Retina (tissue), 1 donor: ENCODE results near the gene PIEZO1.

Source experiments
- DNase-seq: peaks from one replicate; pipeline ENCODE4 v3.0.0-alpha.2; 2016

PIEZO1 gene

DNA sequence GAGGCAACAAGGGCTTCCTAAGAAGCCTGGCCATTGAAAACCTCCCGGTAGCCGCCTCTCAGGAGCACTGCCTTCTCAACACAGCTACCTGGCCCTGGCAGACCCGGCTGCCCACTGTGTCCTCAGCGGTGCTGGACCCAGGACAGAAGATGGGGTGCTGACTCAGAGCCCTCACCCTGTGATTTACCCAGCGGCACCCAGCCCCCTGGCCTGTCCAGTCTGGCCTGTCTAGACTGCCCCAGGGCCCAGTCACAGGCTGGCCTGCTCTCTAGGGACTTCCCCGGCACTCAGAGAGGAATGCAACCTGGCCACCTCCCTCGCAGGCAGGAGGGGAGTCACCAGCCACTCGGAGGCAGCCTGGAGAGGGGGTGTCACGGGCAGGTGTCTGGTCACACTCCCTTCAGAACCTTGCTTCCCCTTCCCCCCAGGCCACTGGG, 20.1 kb downstream of the PIEZO1 start:
- DNase-seq: no peak

DNA sequence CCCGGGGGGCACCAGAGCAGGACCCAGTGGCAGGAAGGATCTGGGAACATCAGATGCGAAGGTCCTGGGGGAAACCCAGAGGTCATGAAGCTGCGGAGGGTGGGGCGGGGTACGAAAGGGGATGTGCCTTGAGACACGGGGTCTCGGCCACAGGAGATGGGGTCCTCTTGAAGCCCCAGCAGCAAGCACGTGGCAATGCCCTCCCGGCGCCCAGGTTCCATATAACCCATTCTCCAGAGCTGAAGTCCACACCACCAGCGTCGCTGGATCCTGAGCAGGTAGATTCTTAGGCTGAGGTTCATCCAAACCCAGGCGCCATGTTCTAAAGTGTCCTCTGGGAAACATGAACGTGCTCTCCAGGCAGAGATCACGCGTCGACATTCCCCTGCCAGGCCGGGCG, 20.9 kb downstream of the PIEZO1 start:
- DNase-seq: no peak

DNA sequence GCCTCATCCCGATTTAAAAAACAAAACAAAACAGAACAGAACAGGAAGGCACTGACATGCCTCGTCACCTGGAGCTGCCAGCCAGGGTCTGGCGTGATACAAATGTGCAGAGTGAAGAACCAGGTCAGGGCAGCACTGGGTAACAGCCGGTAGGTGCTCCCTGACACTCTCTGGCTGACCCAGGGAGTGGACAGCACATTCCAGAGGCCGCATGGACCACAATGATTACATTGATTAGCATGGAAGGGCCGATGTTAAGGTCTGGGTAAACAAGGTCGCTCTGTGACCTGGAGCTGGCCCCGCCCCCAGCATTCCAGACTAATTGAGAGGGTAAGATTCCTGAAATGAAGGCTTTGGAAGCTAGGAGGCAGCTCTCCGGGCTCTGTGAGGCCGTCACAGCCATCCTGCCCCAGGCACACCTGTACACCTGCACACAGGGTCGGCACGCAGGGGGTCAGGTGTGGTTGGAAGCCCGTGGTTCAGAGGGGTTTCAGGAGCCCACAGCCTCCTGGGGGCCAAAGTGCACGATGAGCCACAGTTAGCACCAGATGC, 21.4 kb downstream of the PIEZO1 start:
- DNase-seq: no peak

DNA sequence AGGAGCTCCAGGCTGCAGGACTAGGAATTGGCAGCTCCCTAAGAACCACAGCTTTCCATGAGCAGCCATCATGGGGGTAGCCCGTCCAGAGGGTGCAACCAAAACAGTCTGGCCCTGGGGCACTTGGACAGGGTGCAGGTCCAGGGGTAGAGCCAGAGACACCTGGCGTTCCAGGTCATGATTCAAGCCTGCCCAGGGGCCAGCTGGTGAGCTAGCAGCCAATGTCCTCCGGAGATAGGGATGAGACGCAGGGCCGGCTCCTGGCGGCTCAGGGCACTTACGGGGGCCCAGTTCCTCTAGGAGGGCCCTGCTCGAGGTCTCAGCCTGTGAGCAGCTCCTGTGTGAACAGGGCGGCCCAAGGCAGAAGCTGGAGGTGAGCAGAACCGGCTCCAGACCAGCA, 22.1 kb downstream of the PIEZO1 start:
- no peak for DNase-seq

DNA sequence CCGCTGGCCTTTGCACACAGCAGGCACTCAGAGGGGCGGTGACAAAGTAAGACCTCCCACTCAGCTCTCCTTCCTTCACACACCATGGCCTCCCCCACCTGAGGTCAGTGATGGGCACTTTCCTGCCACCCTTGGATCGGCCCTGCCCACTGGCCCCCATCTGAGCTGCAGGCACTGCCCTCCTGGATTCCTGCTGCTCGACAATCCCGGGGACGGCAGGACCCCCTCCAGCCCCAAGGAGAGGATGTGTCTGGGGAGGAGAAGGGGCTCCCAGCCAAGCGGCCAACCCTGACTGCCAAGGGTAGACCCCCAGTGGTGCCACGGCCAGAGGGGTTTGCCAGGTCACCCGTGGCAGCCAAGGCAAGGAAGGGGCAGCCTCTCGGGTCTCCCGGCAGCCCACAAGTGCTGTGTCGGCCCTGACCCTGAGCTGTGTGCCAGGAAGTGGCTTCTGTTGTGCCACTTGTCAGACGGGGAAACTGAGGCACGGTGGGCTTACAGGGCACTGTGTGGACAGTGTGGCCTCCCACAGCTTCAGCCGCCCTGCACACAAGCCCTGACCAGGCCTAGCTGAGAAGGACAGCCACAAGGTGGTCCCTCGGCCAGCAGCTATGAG, 22.7 kb downstream of the PIEZO1 start:
- DNase-seq: no peak

DNA sequence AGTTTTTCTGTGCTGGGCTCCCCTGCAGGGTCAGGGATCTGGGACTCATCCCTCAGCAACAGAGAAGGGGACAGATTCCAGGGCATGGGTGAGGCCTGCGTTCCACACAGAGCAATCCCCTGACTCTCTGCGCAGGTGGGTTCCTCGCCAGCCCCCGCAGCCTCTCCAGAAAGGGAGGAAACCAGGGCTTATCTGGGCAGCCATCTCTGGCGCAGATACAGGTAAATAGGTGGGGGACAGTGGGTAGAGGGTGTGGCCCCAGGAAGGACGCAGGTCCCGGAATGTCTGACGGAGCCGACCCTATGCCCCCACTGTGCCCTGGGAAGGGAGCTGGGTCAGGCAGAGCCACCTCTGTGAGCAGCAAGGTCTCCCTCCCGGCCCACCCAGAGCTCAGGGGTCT, 23.2 kb downstream of the PIEZO1 start:
- DNase-seq: no peak

DNA sequence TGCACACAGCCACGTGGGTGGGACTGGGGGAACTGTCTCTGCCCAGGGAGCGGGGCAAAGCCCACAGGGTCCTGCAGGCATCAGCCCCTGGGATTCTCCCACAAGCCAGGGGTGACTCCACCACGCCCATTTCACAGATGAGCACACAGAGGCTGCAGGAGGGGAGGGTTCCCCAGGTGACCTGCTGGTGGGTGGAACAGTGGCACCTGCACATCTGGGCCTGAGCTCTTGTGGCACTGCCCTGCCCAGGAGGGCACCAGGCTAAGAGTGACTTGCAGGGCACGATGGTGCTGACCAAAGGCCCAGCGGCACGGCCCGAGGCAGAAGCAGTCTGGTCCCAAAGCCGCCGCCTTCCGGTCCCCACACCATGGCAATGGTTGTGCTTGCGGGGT, 23.9 kb downstream of the PIEZO1 start:
- DNase-seq: no peak

DNA sequence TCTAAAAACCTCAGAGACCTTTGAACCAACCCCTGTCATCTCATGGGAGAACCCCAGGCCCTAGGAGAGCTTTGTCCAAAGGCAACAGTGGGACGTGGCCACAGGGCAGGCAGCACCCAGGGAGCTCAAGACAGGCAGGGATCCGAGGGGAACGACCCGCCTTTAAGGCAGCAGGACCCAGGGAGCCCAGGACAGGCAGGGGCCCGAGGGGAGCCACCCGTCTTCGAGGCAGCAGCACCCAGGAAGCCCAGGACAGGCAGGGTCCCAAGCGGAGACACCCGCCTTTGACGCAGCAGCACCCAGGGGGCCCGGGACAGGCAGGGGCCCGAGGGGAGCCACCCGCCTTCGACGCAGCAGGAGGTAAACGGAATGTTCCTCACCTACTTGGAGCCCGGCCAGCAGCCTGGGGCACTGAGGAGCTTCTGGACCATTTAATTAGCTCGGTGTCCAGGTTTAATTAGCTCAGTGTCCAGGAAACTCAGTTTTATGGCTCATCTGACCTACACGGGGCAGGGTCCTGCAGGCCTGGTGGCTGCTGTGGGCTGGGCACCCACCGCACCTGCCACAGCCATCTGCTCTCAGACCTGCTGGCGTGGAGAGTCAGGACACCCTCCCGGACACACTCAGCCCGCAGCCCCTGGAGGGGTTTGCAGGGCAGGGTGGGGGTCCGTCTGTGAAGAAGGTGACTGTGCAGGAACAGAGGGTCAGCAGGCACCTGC, 24.4 kb downstream of the PIEZO1 start:
- no peak for DNase-seq

DNA sequence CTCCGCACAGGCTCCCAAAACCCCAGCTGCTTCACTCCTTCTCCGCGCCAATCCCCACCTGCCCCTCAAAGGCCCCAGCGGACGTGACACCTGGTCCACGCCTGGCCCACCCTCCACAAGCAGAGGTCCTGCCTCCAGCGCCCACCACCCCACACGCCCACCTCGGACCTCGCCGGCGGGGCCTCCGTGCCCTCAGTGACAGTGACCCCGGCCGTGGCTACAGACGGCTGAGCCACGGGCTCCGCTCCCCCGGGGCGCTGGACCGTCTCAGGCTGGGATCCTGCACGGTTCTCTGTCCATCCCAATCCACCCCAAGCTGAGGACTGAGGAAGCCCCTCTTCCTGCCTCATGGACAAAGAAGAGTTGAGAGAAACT, 25.1 kb downstream of the PIEZO1 start:
- DNase-seq: no peak

DNA sequence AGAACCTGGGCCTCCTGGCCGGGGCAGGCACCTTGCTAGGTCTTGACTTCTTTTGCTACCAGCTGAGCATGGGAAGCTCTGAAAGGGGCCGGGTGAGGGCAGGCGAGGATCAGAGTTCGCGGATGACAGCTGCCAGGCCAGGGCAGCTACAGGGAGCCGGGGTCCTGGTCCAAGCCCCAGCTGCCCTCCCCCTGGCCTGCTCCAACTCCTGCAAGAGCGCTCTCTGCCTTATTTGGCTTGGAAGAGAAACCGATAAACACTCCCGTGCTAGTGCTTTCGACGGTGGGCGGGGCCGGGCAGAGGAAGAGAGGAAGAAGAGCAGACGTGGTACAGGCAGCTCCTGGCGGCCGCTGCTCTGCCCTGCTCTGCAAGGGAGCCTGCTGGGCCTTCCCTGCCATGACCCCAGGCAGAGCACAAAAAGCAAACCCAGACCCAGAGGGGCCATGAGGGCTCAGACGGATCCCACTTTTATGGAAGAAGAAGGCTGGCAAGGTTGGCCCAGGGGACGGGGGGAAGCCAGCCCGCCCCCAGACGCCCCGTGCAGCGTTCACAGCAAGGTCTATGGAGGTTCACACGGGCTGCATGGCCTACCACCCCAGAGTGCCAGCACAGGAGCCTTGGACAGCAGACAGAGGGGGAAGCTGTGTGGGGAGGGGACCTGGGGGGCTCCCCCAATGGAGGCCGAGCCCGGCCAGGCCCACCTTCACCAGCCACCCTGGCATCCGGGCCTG, 25.6 kb downstream of the PIEZO1 start:
- no peak for DNase-seq

DNA sequence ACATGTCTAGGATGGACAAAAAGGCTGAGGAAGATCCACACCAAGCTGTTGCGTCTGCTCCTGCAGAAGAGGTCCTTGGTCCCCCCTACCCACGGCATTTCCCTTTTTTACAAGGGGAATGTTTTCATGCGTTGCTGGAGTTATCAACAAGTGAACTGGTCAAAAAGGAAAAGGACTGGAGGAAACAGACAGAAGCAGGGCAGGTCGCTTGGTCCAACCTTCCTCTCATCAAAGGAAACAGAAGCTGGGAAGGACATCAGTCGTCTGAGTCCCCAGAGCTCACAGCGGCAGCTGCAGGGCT, 26.1 kb downstream of the PIEZO1 start:
- DNase-seq: no peak

DNA sequence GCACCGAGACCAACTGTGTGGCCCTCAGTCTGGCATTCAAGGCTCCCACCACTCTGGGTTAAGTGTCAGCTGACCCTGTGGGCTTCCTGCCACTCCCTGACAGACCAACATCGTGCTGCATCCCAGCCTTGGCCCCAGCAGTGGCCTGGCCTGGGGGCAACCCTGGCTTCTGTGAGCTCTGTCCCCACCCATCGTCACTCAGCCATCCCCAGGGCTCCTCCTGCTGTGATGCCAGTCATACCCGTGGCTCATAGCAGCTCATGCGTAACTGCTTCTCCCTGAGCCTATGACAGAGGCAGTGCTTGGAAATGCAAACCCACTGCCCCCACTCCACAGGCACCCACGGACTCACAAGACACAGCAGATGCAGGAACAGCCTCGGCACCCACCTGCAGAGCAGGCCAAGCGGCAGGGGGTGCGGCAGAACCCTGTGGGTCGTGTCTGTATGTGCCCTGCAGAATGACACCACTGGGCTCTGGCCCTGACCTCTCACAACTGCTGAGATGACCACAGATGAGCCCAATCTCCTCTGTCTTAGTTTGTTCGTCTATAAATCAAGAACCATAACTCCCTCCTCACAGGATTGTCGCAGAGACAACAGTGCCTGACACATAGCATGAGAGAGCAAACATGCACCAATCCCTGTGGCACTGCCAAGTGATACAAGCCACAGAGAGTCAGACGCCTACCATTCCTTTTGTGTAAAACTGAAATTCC, 26.6 kb downstream of the PIEZO1 start:
- DNase-seq: no peak

DNA sequence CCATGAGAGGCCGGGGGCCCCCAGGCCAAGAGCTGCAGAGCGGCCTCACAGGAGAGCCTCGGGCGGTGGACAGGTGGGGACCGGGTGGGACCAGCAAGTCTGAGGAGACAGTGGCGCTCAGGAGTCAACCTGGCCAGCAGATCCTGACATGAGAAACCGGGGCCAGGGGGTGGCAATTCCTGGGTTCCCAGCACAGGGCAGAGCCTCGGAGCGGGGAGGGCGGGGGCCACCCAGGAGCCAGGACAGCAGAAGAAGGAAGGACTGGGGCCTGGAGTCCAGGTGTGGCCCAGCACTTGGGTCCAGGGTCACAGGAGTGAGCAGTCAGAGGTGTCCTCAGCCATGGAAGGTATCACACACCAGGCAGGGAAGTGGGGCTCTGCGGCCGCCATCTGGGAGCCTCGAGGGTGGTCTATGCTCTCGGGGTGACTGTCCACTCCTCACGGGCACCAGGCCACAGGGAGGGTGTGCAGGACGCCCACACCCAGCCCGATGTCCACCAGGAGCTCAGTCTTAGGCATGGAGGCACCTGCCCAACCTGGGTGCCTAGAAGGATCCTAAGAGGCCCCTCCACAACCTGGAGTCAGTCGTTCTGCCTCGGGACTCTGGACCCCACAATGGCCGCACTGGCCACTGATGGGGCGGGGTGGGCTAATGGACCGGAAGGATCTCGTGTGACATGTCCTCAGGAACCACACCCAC, 29.1 kb downstream of the PIEZO1 start:
- DNase-seq: no peak

DNA sequence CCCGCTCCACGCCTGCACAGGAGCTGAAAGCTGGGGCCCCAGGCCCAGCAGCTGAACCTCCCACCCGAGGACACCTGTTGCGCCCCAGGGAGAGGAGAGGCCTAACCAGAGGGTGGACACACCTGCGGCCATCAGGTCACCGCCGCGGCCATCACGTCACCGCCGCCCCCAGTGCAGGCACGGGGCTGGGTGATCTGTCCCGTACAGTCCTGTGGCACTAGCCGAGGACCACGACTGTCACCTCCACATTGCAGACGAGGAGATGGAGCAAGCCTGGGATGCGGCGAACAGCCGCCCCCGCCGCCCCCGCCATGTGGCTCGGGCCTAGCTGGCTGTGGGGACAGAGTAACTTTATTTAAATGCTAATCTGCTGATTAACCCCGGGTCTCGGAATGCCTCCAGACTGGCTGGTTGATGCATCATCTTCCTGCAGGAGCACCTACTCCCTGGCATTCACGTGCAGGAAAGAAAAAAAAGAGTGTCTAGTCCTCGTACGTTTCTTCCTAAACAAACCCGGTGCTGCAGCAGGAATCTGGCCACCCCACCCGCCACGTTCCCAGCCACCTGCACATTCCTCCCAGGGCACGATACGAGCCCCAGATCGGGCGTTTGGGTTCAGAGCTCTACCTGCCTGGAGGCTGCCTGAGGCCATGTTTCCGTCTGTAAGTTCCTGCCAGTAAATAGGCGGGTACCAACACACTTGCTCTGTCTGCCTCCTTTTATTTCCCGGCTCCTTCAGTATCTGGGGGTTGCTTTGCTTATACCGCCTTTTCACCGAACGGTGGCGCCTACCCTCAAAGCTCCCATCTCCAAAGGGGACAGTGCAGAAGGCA, 29.9 kb downstream of the PIEZO1 start:
- DNase-seq: peak; percentile 60

DNA sequence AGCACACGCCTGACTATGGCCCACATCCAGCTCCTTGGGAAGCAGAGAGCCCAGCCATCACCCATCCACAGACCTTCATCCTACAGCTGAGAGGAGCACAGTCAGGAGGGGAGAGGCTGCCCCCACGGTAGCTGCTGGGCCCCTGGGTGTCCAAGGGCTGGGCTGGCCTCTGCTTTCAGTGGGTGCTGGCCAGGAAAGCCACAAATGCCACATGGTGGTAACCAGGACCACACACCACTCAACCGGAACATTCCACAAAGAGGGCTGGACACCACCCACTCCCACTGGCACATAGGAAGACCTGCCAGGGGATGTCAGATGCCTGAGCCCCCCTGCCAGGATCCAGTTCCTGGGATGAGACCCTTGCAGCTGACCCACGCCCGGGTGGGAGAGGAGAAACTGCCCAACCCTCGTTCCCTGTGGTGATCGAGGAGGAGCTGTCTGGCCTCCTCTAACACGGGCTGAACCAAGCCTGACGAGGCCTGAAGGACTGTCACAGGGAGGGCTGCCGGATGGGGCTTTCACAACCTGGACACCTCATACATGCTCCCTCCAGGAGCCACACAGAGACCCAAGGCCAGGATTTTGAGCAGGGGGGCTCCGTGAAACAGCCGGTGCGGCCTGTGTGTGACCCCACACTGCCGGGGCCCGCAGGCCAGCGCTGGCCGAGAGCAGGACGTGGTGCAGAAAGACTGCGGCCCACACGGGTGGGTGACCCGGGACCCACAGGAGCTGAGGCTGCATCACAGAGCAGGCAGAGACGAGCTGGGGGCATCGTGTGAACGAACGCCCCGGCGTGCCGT, 30.7 kb downstream of the PIEZO1 start:
- no peak for DNase-seq

DNA sequence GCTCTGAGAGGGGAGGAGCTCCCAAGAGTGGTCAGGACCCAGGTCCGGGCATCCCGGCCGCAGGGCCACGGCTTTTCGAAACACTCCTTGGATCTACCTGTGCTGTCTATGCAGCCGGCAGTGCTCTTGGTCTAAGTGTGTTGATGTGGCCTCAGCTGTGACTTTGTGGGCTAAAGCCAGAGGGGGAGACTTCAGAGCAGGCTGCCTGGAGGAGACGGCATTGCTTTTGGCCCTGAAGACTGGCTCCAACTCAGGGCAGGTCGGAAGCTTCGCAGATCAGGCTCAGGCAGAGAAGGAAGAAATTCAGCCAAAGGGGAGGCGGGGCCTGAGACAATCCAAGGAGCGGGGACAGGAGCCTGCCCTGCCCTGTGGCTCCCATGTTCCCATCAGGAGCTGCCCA, 31.4 kb downstream of the PIEZO1 start:
- DNase-seq: no peak

DNA sequence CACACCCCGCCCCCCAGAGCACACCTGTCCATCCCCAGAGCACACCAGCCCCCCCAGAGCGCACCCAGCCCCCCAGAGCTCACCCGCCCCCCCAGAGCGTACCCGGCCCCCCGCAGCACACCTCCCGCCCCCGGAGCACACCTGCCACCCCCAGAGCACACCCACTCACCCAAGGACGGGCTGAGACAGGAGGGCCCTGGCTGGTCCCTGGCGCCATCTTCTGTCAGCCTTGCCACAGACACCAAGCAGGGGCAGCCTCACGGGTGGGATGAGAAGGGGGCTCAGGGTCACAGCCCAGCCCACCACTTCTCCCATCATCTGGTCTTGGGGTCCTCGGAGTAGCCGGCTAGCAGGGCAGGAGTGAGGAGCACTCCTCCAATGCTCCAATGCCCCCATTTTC, 31.8 kb downstream of the PIEZO1 start:
- no peak for DNase-seq

DNA sequence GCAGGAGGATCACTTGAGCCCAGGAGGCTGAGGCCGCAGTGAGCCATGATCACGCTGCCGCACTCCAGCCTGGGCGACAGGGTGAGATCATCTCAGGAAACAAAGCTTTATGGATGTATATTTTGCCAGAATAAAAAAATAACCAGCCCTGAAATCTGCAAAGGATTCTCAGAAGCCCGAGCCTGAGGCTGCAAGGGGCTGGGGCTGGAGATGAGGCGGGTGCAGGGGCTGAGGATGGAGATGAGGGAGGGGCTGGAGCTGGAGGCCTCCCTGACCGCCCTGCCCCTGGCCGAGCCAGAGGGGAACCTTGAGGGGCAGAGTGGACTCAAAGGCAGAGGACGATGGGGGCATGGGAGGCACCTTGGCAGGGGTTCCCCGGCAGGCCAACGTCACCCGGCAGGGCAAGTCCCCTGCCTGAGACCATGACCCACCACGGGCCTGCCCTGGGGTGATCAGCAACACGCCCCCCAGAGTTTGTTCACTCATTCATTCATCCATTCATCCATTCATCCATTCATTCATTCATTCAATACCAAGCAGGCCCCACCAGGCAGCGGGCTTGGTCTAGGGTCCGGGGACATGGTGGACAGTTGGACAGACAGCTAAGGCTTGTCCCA, 32.5 kb downstream of the PIEZO1 start:
- no peak for DNase-seq

DNA sequence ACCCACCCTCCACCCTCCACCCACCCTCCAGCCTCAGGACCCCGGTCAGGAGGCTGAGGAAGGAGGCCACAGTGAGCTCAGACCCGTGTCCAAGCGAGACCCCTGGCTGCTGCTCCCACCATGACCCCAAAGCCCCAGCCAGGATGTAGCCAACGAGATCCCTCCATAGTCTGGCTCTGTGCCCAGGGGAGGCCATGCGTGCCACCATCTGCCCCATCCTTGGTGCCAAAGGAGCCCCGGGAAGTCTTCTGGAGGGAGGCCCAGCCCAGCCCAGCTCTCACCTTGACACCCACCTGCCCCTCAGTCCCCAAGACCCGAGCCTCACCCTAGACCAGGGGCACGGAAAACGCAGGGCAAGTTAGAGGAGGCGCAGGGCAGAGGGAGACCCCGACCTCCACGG, 34.2 kb downstream of the PIEZO1 start:
- DNase-seq: no peak

DNA sequence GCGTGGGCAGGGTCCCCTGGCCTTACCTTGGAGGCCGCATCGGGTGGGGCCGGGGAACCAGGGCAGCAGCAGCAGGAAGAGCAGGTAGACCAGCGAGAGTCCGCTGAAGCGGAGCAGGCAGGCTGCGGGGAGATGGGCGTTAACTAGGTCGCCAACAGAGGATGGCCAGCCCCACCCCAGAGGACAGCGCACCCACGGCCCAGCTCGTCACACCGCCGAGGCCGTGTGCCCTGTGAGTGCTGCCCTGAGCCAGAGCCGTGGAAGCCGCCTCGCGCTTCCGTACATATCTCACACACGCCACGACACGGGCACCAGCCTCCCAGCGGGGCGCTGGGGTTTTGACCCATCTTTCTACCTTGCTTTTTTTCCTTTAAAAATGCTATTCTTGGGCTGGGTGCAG, 35.7 kb downstream of the PIEZO1 start:
- no peak for DNase-seq

DNA sequence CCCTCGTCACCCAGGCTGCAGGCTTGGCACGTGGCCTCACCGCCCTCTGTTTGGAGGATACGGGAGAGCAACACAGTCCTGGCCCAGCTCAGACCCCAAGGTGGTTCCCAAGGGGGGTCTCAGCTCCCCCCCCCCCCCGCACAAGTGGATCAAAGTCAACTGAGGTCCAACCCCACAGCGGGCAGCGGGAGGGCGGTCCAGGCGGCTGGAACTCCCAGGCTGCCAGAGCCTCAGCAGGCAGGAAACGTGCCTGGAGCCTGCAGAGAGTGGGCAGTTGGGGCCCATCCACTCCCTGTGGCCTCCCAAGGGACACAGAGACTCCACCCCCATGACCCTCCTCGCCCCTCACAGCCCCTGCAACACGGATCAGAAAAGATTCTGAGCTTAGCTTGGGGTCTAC, 36.7 kb downstream of the PIEZO1 start:
- no peak for DNase-seq
